ENCODE results near the gene SYT5. TPM values are rescaled to one million over a fixed set of nuclear protein-coding genes. Genes with fewer than 3 reads are reported as not detected.

SYT5 gene
- total and polyA plus RNA-seq, 9 of the 15 experiments (the other 6 are each of a cell fraction or from before 2014, with no cell fraction given) = 1.3 to 20.9 (median 8.8) TPM

- Histone ChIP-seq H3K9me1 (ENCODE audit: control insufficient read depth, insufficient read depth, low read length) (peaks cover 3% of the 10 kb centered on the region), H3K9ac (ENCODE audit: insufficient read depth in 1 of 2, low read depth in 2 of 2, low read length in 2 of 2) (peak within 1 kb of the TSS in 1 of 2 experiments; percentile 33; a peak in 2 of 4 replicates), H3K79me2 (ENCODE audit: control insufficient read depth, insufficient read depth, low read length) (no peaks in the 10 kb centered on the region), H2AFZ (ENCODE audit: low read depth, low read length) (no peak within 1 kb of the TSS), H3K4me2 (ENCODE audit: insufficient read depth, low read length) (no peak within 1 kb of the TSS), H3K9me3 (replicated peaks; ENCODE audit: control insufficient read depth, insufficient read depth, low read depth, low read length) (no peaks in the 10 kb centered on the region), H3K4me1 (replicated peaks in 1 of 2; ENCODE audit: control insufficient read depth in 2 of 2, insufficient read depth in 2 of 2, low read length in 2 of 2) (peaks cover 0 to 49% of the 10 kb centered on the region in 2 experiments; a peak in 1 of 5 replicates), H4K20me1 (replicated peaks; ENCODE audit: control insufficient read depth, insufficient read depth, low read length) (no peaks in the 10 kb centered on the region), H3K27ac (ENCODE audit: extremely low read depth, low read depth, low read length) (no peak within 1 kb of the TSS), H3K27me3 (ENCODE audit: control insufficient read depth in 2 of 2, insufficient read depth in 2 of 2, low read length in 2 of 2) (no peaks in the 10 kb centered on the region), H3K36me3 (ENCODE audit: control insufficient read depth, insufficient read depth, low read length) (peaks cover 81% of the 10 kb centered on the region), H3K4me3 (no peak within 1 kb of the TSS)
- ChIA-PET CTCF (ENCODE audit: low intra/inter-chr PET ratio) (no interaction called here), POLR2A (interaction anchor here (0.9 to 2.2 kb wide), 4 partner anchors 12 to 31 kb away, joined by 4 to 13 read pairs (median 6); partner anchors contain the start of gene PPP6R1)
- in situ Hi-C loops (cut with MboI) (no loop called here), intact Hi-C loops (cut with micrococcal nuclease) (no loop called here)
- WGBS (ENCODE audit: insufficient coverage, low coverage, missing lambda C conversion rate) = 72% methylated on average over 8 of the region's 12 CpGs
- FAIRE-seq = no peak
- no TSS peak for BruUV-seq (replicated peaks)
- DNase-seq (ENCODE audit: extremely low read depth in 1 of 4, low spot score in 3 of 4) = no peak
- TF ChIP-seq GATAD2B (IDR thresholded peaks at IDR 0.05; ENCODE audit: borderline replicate concordance) (no peak), TCFL5 (CRISPR knock-in tag; conservative IDR thresholded peaks at IDR 0.05) (no peak), CREB1 (IDR thresholded peaks at IDR 0.05) (no peak), CREB1 (CRISPR knock-in tag; IDR thresholded peaks at IDR 0.05) (no peak), ZNF274 (IDR thresholded peaks at IDR 0.05; ENCODE audit: borderline replicate concordance, low read depth, low read length) (no peak), ZNF780A (CRISPR knock-in tag; IDR thresholded peaks at IDR 0.05) (no peak), POLR2G (IDR thresholded peaks at IDR 0.05; ENCODE audit: low read depth, low read length) (peak; percentile 37)
- TF ChIP-seq, protein P1, sequence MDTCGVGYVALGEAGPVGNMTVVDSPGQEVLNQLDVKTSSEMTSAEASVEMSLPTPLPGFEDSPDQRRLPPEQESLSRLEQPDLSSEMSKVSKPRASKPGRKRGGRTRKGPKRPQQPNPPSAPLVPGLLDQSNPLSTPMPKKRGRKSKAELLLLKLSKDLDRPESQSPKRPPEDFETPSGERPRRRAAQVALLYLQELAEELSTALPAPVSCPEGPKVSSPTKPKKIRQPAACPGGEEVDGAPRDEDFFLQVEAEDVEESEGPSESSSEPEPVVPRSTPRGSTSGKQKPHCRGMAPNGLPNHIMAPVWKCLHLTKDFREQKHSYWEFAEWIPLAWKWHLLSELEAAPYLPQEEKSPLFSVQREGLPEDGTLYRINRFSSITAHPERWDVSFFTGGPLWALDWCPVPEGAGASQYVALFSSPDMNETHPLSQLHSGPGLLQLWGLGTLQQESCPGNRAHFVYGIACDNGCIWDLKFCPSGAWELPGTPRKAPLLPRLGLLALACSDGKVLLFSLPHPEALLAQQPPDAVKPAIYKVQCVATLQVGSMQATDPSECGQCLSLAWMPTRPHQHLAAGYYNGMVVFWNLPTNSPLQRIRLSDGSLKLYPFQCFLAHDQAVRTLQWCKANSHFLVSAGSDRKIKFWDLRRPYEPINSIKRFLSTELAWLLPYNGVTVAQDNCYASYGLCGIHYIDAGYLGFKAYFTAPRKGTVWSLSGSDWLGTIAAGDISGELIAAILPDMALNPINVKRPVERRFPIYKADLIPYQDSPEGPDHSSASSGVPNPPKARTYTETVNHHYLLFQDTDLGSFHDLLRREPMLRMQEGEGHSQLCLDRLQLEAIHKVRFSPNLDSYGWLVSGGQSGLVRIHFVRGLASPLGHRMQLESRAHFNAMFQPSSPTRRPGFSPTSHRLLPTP (IDR thresholded peaks at IDR 0.05; ENCODE audit: borderline replicate concordance, extremely low read depth, insufficient read length) = no peak
- ATAC-seq = no peak
Measured at GRCh38 chr19:55228403-55229031, 48.4 kb upstream of the SYT5 start, which contains the start of gene TMEM86B. TMEM86B (minus strand) TSS chr19:55228763; CDS start chr19:55228741, 22 bp downstream.
